Endothelial cell of umbilical vein (primary cell): ENCODE measurements around the gene MACF1. TPM values are rescaled to one million over a fixed set of nuclear protein-coding genes. Genes with fewer than 3 reads are reported as not detected.
"Not testable (repeated sequence)": the region's sequence is repeated elsewhere in the genome, so short reads cannot be mapped to it uniquely, and the experiment has no call there.

ENCODE experiments used
- BruUV-seq: library from RNA; stranded (reverse); fragments of 400-500 nt; replicated peaks from 2 replicates; lab custom pipeline; 2021; lab: Mats Ljungman, UMichigan
- CTCF ChIA-PET: fragments of 300-600, 350-600 bp; sonication (Branson Sonifier 250); formaldehyde crosslinking; loops from one replicate; lab custom pipeline; 2021; ENCODE audit warnings: antibody characterized with exemption, inconsistent platforms; lab: Charles Lee
- POLR2A ChIA-PET: fragments of 300-600, 350-600 bp; sonication (Branson Sonifier 250); formaldehyde crosslinking; loops from one replicate; lab custom pipeline; 2021; ENCODE audit warnings: antibody characterized with exemption, inconsistent platforms; lab: Charles Lee
- DNase-seq: peaks from one replicate; pipeline ENCODE4 v3.0.0-alpha.2; 2011; ENCODE audit warnings: low read depth, low spot score
- FAIRE-seq: peaks from 2 replicates; lab custom pipeline; 2011; peaks lifted over from hg19 to GRCh38; lab: Jason Lieb, UNC
- H2AFZ ChIP-seq: 2 replicates; pipeline ENCODE4 v1.6.0; 2012; ENCODE audit warnings: low read depth, low read length, control low read depth, inconsistent platforms
- H3K27ac ChIP-seq: 2 replicates; pipeline ENCODE4 v1.5.1; 2011; ENCODE audit warnings: low read depth, mild to moderate bottlenecking, control low read depth, low read length, moderate library complexity; ENCODE audit not compliant: insufficient read depth
- H3K27me3 ChIP-seq, 2 experiments: 2 replicates each; pipeline versions ENCODE4 v1.6.0 to v1.6.1; 2011; ENCODE audit warnings: low read length in 2 of 2, mixed read lengths in 1 of 2; ENCODE audit not compliant: control insufficient read depth in 2 of 2, insufficient read depth in 2 of 2
- H3K36me3 ChIP-seq, 2 experiments: 2 replicates in 1 of 2; 3 replicates in 1 of 2; pipeline ENCODE4 v1.5.1; 2011; ENCODE audit warnings: low read length in 2 of 2, mild to moderate bottlenecking in 1 of 2, moderate library complexity in 1 of 2; ENCODE audit not compliant: control insufficient read depth in 2 of 2, insufficient read depth in 2 of 2; ENCODE audit errors: extremely low read depth in 1 of 2
- H3K4me1 ChIP-seq: 3 replicates; pipeline ENCODE4 v1.5.1; 2011; ENCODE audit warnings: mild to moderate bottlenecking, low read length; ENCODE audit not compliant: control insufficient read depth, insufficient read depth; ENCODE audit errors: extremely low read depth
- H3K4me2 ChIP-seq: 2 replicates; pipeline ENCODE4 v1.6.1; 2011; ENCODE audit warnings: low read length, control low read depth, mixed read lengths; ENCODE audit not compliant: insufficient read depth
- H3K4me3 ChIP-seq, 3 experiments: fragments of 200-600 bp in 1 of 3; sonication (generic), shearing (Covaris generic) in 1 of 3; replicated peaks in 1 of 3; 2 replicates each; pipeline ENCODE4 v1.5.1; 2011 to 2016; ENCODE audit warnings: control low read depth in 3 of 3, low read length in 3 of 3, mild to moderate bottlenecking in 2 of 3, inconsistent platforms in 1 of 3, low read depth in 1 of 3, moderate library complexity in 1 of 3; ENCODE audit not compliant: insufficient read depth in 1 of 3
- H3K79me2 ChIP-seq: 2 replicates; pipeline ENCODE4 v1.6.0; 2012; ENCODE audit warnings: low read length, inconsistent platforms; ENCODE audit not compliant: control insufficient read depth, insufficient read depth
- H3K9ac ChIP-seq: replicated peaks from 2 replicates; pipeline ENCODE3; 2011; ENCODE audit warnings: low read length, control low read depth; ENCODE audit not compliant: insufficient read depth; ENCODE audit errors: extremely low read depth
- H3K9me1 ChIP-seq: replicated peaks from 3 replicates; pipeline ENCODE4 v1.6.0; 2011; ENCODE audit warnings: mild to moderate bottlenecking, low read length; ENCODE audit not compliant: control insufficient read depth, insufficient read depth; ENCODE audit errors: extremely low read depth
- H3K9me3 ChIP-seq: replicated peaks from 2 replicates; pipeline ENCODE4 v1.5.1; 2012; ENCODE audit warnings: low read length, inconsistent platforms; ENCODE audit not compliant: control insufficient read depth, insufficient read depth
- H4K20me1 ChIP-seq: replicated peaks from 2 replicates; pipeline ENCODE3; 2011; ENCODE audit warnings: mild to moderate bottlenecking, low read length; ENCODE audit not compliant: control insufficient read depth, insufficient read depth; ENCODE audit errors: extremely low read depth
- EZH2 ChIP-seq: IDR thresholded peaks from 2 replicates; pipeline ENCODE4 v1.6.1; 2012; ENCODE audit warnings: borderline replicate concordance, low read depth, mild to moderate bottlenecking, moderate library complexity, low read length, inconsistent platforms; ENCODE audit not compliant: severe bottlenecking
- FOS ChIP-seq: IDR thresholded peaks from 2 replicates; pipeline ENCODE4 v1.6.1; 2011; ENCODE audit warnings: mild to moderate bottlenecking, low read length, moderate library complexity, borderline replicate concordance; ENCODE audit not compliant: insufficient read depth
- JUN ChIP-seq: IDR thresholded peaks from 2 replicates; pipeline ENCODE4 v1.6.1; 2011; ENCODE audit warnings: borderline replicate concordance, low read depth; ENCODE audit not compliant: insufficient read length, insufficient read depth
- MYC ChIP-seq: IDR thresholded peaks from one replicate; pipeline ENCODE4 v1.6.1; 2011; ENCODE audit warnings: mild to moderate bottlenecking, low read depth, low read length
- POLR2A ChIP-seq: IDR thresholded peaks from 2 replicates; pipeline ENCODE4 v1.6.1; 2012; ENCODE audit warnings: low read depth, mild to moderate bottlenecking, control low read depth, low read length
- POLR2AphosphoS5 ChIP-seq: IDR thresholded peaks from 2 replicates; pipeline ENCODE4 v1.6.1; 2012; ENCODE audit warnings: low read depth, mild to moderate bottlenecking, control low read depth, low read length, moderate library complexity; ENCODE audit not compliant: insufficient read depth
- dilution Hi-C: fragments of 300-500 bp; cut with MboI; formaldehyde crosslinking; loops from one replicate; pipeline ENCODE4 v1.15.0; 2019; ENCODE audit warnings: low sequenced_read_pairs; ENCODE audit not compliant: extremely low pct_ligation_motif_present
- intact Hi-C: fragments of 100-400 bp; cut with micrococcal nuclease; formaldehyde crosslinking; loops from one replicate; pipeline ENCODE4 v1.10.0; 2022
- polyA plus RNA-seq, 4 experiments: library from polyadenylated mRNA; depleted of rRNA in 3 of 4; stranded (reverse) in 3 of 4; unstranded in 1 of 4; fragments of >200 nt; gene quantifications; 2 replicates each; pipeline versions ENCODE4 v1.2.1 to v1.2.3, GENCODE V29; 2011 to 2012; ENCODE audit warnings: missing spikeins in 1 of 4
- total RNA-seq: library from RNA; stranded (reverse); gene quantifications from 2 replicates; pipeline ENCODE4 v1.2.3, GENCODE V29; 2021
- TF ChIP-seq, protein P1 (sequence below), 2 donors: IDR thresholded peaks; 1 replicate in 1 of 2; 2 replicates in 1 of 2; pipeline ENCODE4 v1.5.1; 2011; ENCODE audit warnings: low read length in 2 of 2, mild to moderate bottlenecking in 2 of 2, moderate library complexity in 2 of 2, control low read depth in 1 of 2, inconsistent platforms in 1 of 2, low read depth in 1 of 2; ENCODE audit not compliant: insufficient read depth in 1 of 2; ENCODE audit errors: extremely low read depth in 1 of 2

The MACF1 gene
- total and polyA plus RNA-seq, 2 donors (not counting 3 experiments of a cell fraction or from before 2014, with no cell fraction given) = 122 to 587 TPM

DNA sequence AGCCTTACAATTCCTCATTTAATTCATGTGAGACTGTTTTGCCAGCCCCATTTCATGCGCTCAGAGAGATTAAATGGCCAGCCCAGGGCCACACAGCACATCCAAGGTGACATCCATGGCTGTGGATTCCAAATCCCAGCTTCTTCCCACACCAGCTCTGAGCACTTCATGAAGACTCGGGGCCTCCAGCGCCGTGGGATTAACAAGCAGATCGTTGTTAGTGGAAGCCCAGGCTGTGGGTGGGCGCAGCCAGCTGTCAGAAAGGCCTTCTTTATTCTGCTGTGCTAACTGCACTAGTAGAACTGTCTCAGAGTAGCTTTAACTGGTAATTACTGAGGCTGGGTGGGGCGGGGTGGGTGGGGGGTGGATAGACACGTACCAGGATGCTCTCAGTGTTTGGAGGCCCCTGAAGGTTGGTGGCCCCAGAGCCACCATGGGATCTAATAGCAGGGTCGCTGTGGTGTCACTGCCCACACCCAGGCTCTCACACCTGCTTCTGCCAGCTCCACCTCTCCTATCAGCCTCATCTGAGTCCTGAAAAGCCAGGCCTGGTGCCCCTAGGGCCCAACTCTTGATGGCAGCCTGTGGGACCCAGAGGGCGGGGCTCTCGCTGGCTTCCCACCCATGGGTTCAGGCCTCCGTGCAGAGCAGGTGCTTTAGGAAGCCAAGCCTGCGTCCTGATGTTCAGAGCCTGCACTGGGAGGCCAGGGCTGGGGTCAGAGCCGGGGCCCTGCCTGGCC, 290.3 kb downstream of the MACF1 start:
- no peak overlapping the region for H3K9ac ChIP-seq
- dilution Hi-C loops (no loop called here), intact Hi-C loops (loop anchor here (5.0 kb wide), 1 partner anchor 227 kb away; no protein-coding TSS in a partner anchor)
- DNase-seq = no peak
- no TSS peak for BruUV-seq
- no peak for FAIRE-seq
- no peaks in the 10 kb centered on the region for H3K79me2 ChIP-seq
- no peaks in the 10 kb centered on the region for H3K9me1 ChIP-seq
- peaks cover 7 to 12% of the 10 kb centered on the region in 2 experiments for H3K27me3 ChIP-seq
- no peak overlapping the region for H3K27ac ChIP-seq
- CTCF ChIA-PET = interaction anchor here (2.5 kb wide), 1 partner anchor 44 kb away, joined by 10 read pairs; no protein-coding TSS in a partner anchor
- H3K4me2 ChIP-seq = no peak overlapping the region
- TF ChIP-seq, protein P1, sequence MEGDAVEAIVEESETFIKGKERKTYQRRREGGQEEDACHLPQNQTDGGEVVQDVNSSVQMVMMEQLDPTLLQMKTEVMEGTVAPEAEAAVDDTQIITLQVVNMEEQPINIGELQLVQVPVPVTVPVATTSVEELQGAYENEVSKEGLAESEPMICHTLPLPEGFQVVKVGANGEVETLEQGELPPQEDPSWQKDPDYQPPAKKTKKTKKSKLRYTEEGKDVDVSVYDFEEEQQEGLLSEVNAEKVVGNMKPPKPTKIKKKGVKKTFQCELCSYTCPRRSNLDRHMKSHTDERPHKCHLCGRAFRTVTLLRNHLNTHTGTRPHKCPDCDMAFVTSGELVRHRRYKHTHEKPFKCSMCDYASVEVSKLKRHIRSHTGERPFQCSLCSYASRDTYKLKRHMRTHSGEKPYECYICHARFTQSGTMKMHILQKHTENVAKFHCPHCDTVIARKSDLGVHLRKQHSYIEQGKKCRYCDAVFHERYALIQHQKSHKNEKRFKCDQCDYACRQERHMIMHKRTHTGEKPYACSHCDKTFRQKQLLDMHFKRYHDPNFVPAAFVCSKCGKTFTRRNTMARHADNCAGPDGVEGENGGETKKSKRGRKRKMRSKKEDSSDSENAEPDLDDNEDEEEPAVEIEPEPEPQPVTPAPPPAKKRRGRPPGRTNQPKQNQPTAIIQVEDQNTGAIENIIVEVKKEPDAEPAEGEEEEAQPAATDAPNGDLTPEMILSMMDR (IDR thresholded peaks at IDR 0.05; ENCODE audit: extremely low read depth in 1 of 2, insufficient read depth in 1 of 2, low read depth in 1 of 2, low read length in 2 of 2) = no peak
- no peak for TF ChIP-seq POLR2A
- TF ChIP-seq POLR2AphosphoS5 = no peak
- no peak for TF ChIP-seq JUN
- no peak for TF ChIP-seq MYC
- no peak for TF ChIP-seq FOS
- TF ChIP-seq EZH2 = no peak
- H3K36me3 ChIP-seq = no peaks in the 10 kb centered on the region
- no peak overlapping the region for H2AFZ ChIP-seq
- POLR2A ChIA-PET = no interaction called here
- H3K4me1 ChIP-seq = peaks cover 6% of the 10 kb centered on the region
- H4K20me1 ChIP-seq = no peaks in the 10 kb centered on the region
- no peaks in the 10 kb centered on the region for H3K9me3 ChIP-seq
- H3K4me3 ChIP-seq = no peak overlapping the region

DNA sequence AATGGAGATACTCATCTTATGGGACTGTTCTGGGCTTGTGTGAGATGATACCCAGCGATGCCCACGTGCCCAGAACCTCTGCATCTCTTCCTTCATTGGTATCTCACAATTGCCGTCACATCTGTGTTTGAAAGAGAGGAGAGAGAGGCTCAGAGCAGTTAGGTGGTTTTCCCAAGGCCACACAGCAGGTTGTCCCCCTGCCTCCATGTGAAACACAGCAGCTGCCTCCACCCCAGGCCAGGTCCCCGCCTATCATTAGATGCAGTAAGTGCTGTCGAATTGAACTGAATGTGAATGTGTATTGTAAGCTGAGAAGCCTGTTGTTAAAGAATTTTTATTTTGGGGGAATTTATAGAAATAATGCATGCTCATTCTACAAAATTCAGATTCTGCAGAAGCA, 292.0 kb downstream of the MACF1 start:
- POLR2A ChIA-PET, H3K4me3 ChIP-seq, H3K4me1 ChIP-seq, H3K36me3 ChIP-seq, FAIRE-seq, DNase-seq, H3K9ac ChIP-seq, BruUV-seq, H3K27ac ChIP-seq, H3K9me3 ChIP-seq, H4K20me1 ChIP-seq, H2AFZ ChIP-seq, H3K4me2 ChIP-seq, H3K9me1 ChIP-seq, intact Hi-C loops, dilution Hi-C loops, H3K79me2 ChIP-seq: not testable (repeated sequence)
- peaks cover 7 to 12% of the 10 kb centered on the region in 2 experiments for H3K27me3 ChIP-seq
- CTCF ChIA-PET = interaction anchor here (1.2 kb wide), 1 partner anchor 8 kb away, joined by 6 read pairs; no protein-coding TSS in a partner anchor
